NCI-H2196 treated with DMSO at 0.1 percent for 48 hours (cell line): ENCODE measurements around the gene RPS6KL1.
A peak's percentile ranks its signal among the peaks of the same experiment; 100 is the strongest.

ENCODE experiments used
- DNase-seq: peaks from one replicate; lab custom pipeline; 2025; ENCODE audit not compliant: unreplicated experiment; lab: John Stamatoyannopoulos, UW

RPS6KL1 gene

DNA sequence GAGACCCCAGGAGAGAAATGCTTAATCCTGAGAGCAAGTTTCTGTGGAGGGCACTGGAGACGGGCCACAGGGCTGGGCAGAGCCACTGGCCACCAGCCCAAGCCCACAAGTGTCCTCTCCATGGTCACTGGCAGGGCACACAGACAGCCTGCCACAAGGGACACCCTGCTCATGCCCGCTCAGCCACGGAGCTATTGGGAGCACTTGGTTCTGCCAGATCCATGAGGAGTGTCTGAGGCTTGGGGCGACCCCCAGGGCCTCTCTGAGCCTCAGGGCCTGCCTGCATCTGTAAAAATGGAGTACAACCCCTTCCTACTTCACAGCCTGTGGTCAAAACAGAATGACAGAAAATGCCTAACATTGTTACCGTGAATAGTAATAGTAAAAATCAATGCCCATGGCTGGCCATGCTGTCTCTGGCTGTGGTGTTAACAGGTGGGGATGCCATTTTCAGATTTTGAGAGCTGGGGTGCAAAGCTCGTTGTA, 29.2 kb upstream of the RPS6KL1 start:
- no peak for DNase-seq

DNA sequence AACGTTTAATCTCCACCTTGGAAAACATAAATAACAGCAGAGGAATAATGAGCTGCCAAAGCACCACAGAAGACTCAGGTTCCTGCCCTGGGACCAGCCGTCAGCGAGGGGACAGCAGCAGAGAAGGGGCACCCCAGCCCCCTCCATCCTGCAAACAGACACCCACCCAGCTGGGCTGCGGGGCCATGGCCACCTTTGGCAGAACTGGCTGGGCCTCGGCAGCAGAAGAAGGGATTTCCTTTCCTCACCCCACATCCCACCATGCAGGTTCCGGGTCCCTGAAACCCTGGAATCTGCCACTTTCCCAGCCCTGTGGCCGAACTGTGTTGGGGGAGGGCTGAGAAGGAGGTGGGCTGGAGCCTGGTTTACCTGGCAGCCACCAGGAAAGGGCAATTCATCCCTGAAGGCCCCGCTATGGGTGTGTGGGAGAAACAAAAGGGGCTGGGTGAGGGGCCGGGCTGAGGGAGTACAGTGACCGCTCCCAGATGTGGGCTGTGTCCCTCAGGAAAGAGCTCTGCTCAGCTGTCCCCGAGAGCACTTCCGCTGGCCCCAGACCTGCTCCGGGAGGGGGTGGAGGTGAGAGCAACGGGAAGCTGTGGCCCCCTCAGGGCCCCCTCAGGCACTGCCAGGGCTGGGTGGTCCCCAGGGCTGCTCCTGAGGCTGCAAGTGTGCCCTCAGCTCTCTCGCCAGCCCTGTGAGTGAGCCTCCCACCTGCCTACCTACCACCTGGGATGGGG, 28.6 kb upstream of the RPS6KL1 start:
- no peak for DNase-seq

DNA sequence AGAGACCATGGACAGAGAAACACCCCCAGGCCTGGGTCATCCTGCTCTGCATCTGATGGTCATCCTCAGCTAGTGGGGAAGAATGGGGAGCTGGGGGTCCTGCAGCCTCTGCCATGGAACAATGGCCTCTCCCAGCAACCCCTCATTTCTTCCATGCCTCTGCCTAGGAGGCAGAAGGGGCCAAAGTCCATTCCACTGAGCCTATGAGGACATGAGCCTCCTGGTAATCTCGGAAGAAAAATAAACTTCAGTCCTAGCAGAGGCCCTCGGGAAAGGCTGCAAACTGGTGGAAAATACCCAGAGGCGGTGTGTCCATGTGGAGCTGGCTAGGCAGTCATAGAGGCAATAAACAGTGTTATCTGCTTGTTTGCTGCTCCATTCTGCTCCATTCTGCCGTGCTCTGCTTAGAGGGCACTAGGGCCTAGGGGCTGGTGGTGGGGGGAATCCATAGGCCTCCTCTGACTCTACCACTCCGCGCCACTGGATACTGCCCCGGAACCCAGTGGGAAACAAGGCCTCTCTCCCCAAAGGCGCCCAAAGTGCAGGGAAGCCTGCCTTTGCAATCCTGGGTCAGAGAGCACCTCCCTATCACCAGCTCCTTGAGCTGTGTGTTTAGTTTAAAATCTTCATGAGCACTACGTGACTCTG, 27.9 kb upstream of the RPS6KL1 start:
- DNase-seq: no peak

DNA sequence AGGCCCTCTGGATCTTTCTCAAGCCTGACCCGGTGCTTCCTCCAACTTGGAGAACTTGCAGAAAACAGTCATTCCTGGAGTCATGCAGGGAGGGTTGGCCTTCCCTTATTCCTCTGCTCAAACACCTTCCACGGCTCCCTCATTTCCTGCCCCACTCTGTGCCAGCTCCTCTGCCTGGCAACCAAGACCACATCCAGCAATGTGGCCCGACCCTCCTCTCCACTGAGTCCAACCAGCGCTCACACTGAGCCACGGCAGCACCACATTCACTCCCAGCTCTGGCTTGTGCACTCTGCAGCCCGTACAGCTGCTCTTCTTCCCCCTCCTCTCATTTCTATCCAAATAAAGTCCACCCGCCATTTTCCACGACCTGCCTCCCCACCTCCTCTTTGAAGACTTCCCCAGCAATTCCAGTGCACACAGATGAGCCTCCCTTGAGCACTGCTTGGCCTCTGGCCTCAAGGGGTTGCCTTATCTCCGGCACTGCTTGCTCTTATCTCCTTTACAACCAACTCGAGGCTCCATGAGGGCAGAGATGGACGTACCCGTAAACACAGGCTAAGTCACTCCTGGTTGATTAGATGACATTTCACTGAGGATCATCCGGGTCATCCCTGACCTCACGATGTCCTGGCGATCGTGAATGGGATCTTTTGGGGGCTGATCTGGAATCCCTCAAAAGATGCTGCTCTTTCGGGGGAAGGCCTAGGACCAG, 27.0 kb upstream of the RPS6KL1 start:
- DNase-seq: no peak

- no peak for DNase-seq
These were observed 26.1 kb upstream of the RPS6KL1 start for GRCh38 chr14:74949191-74949601.

GRCh38 chr14:74948228-74949175, 25.4 kb upstream of the RPS6KL1 start:
- DNase-seq: no peak

- no peak for DNase-seq
These were observed 24.5 kb upstream of the RPS6KL1 start for GRCh38 chr14:74947353-74948227.

GRCh38 chr14:74946659-74947281, 23.7 kb upstream of the RPS6KL1 start:
- no peak for DNase-seq

- peak; percentile 45 for DNase-seq
These were observed 23.0 kb upstream of the RPS6KL1 start for GRCh38 chr14:74945852-74946658.

DNA sequence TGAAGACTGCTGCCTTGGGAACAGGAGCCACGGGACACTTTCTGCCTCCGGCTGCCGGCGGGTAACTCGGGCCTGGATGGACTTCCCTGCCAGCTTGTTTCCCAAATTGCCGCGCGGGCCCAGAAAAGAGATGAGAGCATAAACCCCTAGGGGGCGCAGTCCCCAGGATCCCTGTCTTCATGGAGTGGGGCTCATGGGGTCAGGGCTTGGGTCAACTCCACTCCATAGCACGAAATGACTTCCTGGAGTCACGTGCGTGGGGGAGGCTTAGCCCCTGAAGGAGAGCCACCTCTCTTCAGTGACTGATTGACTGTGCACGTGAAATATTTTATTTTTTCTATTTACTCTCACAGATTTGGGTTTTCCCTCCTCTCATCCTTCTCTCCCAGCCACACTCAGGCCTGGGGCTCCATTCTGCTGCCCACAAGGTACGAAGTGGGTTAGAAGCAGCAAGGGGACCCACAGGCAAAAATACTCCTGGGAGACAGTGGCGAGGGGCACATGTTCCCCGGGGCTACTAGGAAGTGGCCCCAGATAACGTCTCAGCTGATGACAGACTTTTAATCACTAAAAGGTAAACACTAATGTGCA, 22.3 kb upstream of the RPS6KL1 start:
- DNase-seq: no peak

DNA sequence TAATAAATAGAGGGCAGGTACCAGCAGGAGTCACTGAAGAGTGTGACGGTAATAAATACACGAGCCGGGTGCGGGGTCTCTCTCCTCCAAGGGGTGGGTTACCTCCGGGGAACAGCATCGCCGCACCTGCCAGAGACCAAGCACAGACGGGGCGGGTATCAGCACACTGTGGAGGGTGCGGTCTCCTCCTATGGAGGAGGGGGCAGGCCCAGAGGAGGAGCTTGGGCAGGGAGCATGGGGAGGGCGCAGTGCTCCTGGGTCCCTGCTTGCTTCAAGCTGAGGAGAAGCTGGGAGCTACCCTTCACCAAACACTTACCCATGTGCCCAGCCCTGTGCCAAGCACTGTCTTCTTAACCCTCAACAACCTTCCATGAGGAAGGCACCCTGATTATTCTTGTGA, 19.5 kb upstream of the RPS6KL1 start:
- DNase-seq: no peak

DNA sequence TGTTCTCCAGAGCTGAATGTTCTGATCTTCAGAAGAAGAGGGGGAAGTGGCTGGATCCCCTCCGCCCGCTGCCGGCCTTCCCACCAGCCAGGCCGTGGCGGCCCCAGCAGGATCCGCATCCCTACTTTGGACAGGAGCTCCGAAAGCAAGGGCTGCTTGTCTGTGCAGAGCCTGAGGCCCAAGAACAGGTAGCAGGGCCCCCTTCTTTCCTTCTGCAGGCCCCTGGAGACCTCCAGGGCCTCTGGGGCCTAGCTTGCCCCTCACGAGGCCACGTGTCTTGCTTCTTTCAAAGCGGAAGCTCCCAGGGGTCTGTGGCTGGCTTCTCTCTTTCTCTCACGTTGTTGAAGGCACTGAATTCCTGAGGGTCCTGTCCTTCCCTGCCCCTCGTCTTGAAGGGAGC, 19.1 kb upstream of the RPS6KL1 start:
- DNase-seq: no peak

GRCh38 chr14:74941676-74942097, 18.6 kb upstream of the RPS6KL1 start:
- no peak for DNase-seq

DNA sequence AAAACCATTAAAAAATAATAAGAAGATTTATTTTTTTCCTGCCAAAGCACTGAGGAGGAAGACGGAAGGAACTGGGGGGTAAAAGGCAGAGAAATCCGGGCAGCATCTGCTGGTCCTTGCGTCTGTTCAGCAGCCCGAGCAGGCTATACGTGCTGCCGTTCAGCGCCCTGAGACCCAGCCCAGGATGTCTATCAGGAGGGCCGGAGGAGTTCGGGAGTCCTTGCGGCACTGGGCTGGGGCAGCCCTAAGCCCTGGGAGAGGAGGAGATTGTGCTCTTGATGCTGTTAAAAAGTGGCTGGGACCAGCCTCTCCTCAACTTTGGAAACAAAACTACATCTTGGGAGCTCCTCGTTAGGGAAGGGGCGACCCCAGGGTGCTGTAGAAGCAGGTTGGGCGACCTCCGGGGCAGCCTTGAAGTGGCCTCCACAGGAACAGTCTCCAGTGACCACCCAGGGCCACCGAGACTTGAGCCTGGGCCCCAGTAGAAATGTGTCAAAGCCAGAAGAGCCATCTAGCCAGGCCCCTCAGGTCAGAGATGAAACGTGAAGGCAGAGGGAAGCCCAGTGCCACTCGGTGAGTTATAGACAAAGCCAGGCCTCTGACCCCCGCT, 18.0 kb upstream of the RPS6KL1 start:
- no peak for DNase-seq

DNA sequence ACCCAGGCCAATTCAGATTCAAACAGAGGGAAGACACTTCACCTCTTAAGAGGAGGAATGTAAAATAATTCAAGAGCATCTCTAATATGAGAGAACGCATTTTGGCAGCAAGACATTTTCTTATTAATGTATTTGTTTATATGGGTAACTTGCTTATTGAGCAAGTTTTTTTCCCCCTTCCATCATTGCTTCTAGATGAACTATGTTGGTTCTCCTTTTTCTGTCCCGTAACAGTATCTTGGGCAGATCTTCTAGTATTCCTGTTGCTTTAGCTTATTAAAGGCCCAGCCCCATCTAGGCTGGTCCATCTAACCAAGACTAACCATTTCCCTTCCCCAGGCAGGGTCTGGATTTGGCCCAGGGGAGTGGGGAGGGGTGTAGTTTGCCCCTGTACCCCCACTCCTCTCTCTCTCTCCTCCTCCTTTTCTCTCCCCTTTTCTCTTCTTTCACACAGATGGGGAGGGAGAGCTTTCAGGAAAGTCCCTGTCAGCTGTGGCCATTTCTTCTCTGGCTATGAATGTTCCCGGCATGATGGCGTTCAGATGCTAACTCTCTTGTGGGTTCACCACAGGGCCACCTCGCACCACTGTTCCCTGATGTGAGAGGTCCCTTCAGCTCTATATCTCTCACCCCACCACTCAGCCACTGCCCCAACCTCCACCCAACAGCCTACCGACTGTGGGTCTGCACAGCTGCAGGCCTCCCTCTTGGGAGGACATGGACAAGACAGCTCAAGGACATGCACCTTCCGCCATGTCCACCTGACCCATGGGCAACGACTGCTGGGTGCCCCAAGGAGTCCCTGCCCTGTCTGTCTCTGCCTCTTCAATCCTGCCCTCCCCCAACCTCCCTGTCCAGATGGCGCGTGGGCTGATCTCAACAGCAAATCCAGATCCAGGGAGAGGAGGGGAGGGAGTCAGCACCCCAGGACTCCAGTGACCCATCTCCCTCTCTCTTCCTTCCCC, 15.8 kb upstream of the RPS6KL1 start:
- DNase-seq: no peak

DNA sequence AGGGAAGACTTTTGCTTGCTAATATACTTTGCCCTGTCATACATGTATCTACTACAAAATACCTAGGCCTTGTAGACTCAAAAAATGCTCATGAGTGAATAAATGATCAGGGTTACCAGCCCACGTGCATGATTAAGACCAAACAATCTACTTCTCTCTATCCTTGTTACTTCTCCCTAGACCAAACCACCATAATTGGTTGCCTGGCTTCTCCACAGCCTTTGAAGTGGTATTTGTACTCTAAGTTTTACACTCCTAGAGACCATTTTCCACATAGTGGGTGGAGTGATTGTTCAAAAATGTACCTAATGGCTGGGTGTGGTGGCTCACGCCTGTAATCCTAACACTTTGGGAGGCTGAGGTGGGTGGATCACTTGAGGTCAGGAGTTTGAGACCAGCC, 14.1 kb upstream of the RPS6KL1 start:
- DNase-seq: no peak

GRCh38 chr14:74936731-74937130, 13.7 kb upstream of the RPS6KL1 start:
- no peak for DNase-seq
